NCI-H1092 (cell line): ENCODE data around the gene NR1H2.
"Not testable (repeated sequence)": the region's sequence is repeated elsewhere in the genome, so short reads cannot be mapped to it uniquely, and the experiment has no call there.

ENCODE experiments used
- DNase-seq: peaks from one replicate; lab custom pipeline; 2025; lab: John Stamatoyannopoulos, UW

Gene NR1H2

GRCh38 chr19:50376166-50377050, at the start of gene NR1H2:
NR1H2 (plus strand) TSS chr19:50376457; CDS start chr19:50377606, 1,149 bp downstream.
- peak; percentile 91 for DNase-seq

- DNase-seq = no peak
Observed at GRCh38 chr19:50327013-50327412, 49.2 kb upstream of the NR1H2 start.

GRCh38 chr19:50327461-50328223, 48.6 kb upstream of the NR1H2 start:
- DNase-seq = no peak

GRCh38 chr19:50328224-50328872, 47.9 kb upstream of the NR1H2 start:
- DNase-seq = no peak

GRCh38 chr19:50328873-50329145, 47.4 kb upstream of the NR1H2 start:
- DNase-seq = no peak

GRCh38 chr19:50329146-50329925, 46.9 kb upstream of the NR1H2 start, which contains the start of gene KCNC3:
KCNC3 (minus strand) TSS chr19:50329377; CDS start chr19:50329082, 295 bp downstream.
- peak; percentile 98 for DNase-seq

GRCh38 chr19:50329926-50330294, 46.3 kb upstream of the NR1H2 start:
- not testable (repeated sequence) for DNase-seq

- DNase-seq = peak; percentile 72
Observed at GRCh38 chr19:50330365-50331078, 45.7 kb upstream of the NR1H2 start.

- DNase-seq = no peak
Observed at GRCh38 chr19:50331221-50331993, 44.9 kb upstream of the NR1H2 start.

- DNase-seq = no peak
Observed at GRCh38 chr19:50331994-50332243, 44.3 kb upstream of the NR1H2 start.

- no peak for DNase-seq
Observed at GRCh38 chr19:50332244-50333038, 43.8 kb upstream of the NR1H2 start.

GRCh38 chr19:50333235-50333736, 43.0 kb upstream of the NR1H2 start:
- DNase-seq = peak; percentile 85

GRCh38 chr19:50333737-50334617, 42.3 kb upstream of the NR1H2 start:
- DNase-seq = peak; percentile 76

GRCh38 chr19:50334741-50335421, 41.4 kb upstream of the NR1H2 start:
- DNase-seq = no peak

GRCh38 chr19:50337031-50337430, 39.2 kb upstream of the NR1H2 start:
- not testable (repeated sequence) for DNase-seq

GRCh38 chr19:50340331-50340730, 35.9 kb upstream of the NR1H2 start:
- DNase-seq = no peak

- DNase-seq = no peak
Observed at GRCh38 chr19:50341091-50341564, 35.1 kb upstream of the NR1H2 start.
